Smooth muscle cell (in vitro differentiated cells): ENCODE measurements around the gene ZNF324. TPM values are rescaled to one million over a fixed set of nuclear protein-coding genes. Genes with fewer than 3 reads are reported as not detected.

Experiments used
- DNase-seq: peaks from one replicate; lab custom pipeline; 2025; ENCODE audit not compliant: unreplicated experiment; lab: John Stamatoyannopoulos, UW
- H2AFZ ChIP-seq: fragments of 200-600 bp; sonication (generic); 2 replicates; pipeline ENCODE4 v1.6.0; 2016; ENCODE audit warnings: antibody characterized with exemption, low read depth, mild to moderate bottlenecking
- H3F3A ChIP-seq: fragments of 200-600 bp; sonication (generic); 2 replicates; pipeline ENCODE4 v1.6.0; 2017; ENCODE audit warnings: antibody characterized with exemption, low read depth
- H3K27ac ChIP-seq: fragments of 200-600 bp; sonication (generic); 2 replicates; pipeline ENCODE4 v1.5.1; 2016; ENCODE audit warnings: low read depth, mild to moderate bottlenecking
- H3K27me3 ChIP-seq: fragments of 200-600 bp; sonication (generic); 2 replicates; pipeline ENCODE4 v1.6.1; 2016; ENCODE audit warnings: low read depth, mild to moderate bottlenecking
- H3K36me3 ChIP-seq: fragments of 200-600 bp; sonication (generic); 2 replicates; pipeline ENCODE4 v1.5.1; 2016; ENCODE audit warnings: low read depth
- H3K4me1 ChIP-seq: fragments of 200-600 bp; sonication (generic); 2 replicates; pipeline ENCODE4 v1.5.1; 2016; ENCODE audit warnings: low read depth
- H3K4me2 ChIP-seq: fragments of 200-600 bp; sonication (generic); 2 replicates; pipeline ENCODE4 v1.6.0; 2016; ENCODE audit warnings: mild to moderate bottlenecking
- H3K4me3 ChIP-seq: fragments of 200-600 bp; sonication (generic); 2 replicates; pipeline ENCODE4 v1.5.1; 2016; ENCODE audit warnings: mild to moderate bottlenecking
- H3K79me2 ChIP-seq: fragments of 200-600 bp; sonication (generic); 2 replicates; pipeline ENCODE4 v1.6.0; 2016; ENCODE audit warnings: low read depth, mild to moderate bottlenecking
- H3K9ac ChIP-seq: fragments of 200-600 bp; sonication (generic); 2 replicates; pipeline ENCODE4 v1.6.0; 2016; ENCODE audit warnings: low read depth
- H3K9me3 ChIP-seq: fragments of 200-600 bp; sonication (generic); replicated peaks from 2 replicates; pipeline ENCODE4 v1.5.1; 2016; ENCODE audit warnings: low read depth
- H4K20me1 ChIP-seq: fragments of 200-600 bp; sonication (generic); 2 replicates; pipeline ENCODE4 v1.6.0; 2016; ENCODE audit warnings: low read depth
- WGBS: methylation state at CpG from one replicate; pipeline ENCODE4 v1.1.7; 2016; ENCODE audit warnings: low lambda C conversion rate; 5-methylcytosine and 5-hydroxymethylcytosine counted together
- polyA plus RNA-seq: library from polyadenylated mRNA; unstranded; fragments of >200 nt; fragmentation: Nextera tagmentation; extraction: Ambion mirVana; gene quantifications from 2 replicates; pipeline ENCODE4 v1.2.1, GENCODE V29; 2016
- total RNA-seq: library from RNA; depleted of rRNA; stranded (reverse); fragments of >200 nt; gene quantifications from 2 replicates; pipeline ENCODE4 v1.2.3, GENCODE V29; 2014
- TF ChIP-seq, protein P1 (sequence below): fragments of 200-600 bp; sonication (generic); IDR thresholded peaks from 2 replicates; pipeline ENCODE4 v1.5.1; 2017; ENCODE audit warnings: borderline replicate concordance, mild to moderate bottlenecking, antibody characterized with exemption; ENCODE audit not compliant: insufficient read depth, poor library complexity, severe bottlenecking

The ZNF324 gene
- total and polyA plus RNA-seq, 2 experiments from 2014 or later = 8.8 to 10.2 TPM

DNA sequence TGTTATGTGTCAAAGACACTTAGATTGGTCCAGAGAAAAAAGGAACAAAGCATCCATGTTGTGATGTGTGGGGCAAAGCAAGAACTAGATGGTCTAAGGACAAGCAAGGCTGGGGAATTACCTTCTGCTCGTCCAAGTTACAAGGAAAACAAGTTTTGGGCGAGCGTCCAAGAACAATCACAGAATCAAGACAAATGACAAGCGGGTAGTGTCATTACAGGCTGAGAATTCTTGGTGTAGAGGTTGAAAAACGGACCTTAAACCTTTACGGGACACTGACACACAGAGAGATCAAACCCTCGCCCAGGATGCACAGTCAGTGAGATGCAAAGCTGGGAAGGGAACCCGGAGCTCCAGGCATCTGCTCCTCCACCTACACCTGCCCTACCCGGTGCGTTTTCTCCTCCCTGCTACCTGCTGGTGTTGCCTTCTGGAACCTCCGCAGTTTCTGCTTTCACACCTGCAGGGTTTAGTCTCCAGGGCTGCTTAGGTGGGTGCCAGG lies 16.0 kb upstream of the ZNF324 start:
- no peak for DNase-seq

DNA sequence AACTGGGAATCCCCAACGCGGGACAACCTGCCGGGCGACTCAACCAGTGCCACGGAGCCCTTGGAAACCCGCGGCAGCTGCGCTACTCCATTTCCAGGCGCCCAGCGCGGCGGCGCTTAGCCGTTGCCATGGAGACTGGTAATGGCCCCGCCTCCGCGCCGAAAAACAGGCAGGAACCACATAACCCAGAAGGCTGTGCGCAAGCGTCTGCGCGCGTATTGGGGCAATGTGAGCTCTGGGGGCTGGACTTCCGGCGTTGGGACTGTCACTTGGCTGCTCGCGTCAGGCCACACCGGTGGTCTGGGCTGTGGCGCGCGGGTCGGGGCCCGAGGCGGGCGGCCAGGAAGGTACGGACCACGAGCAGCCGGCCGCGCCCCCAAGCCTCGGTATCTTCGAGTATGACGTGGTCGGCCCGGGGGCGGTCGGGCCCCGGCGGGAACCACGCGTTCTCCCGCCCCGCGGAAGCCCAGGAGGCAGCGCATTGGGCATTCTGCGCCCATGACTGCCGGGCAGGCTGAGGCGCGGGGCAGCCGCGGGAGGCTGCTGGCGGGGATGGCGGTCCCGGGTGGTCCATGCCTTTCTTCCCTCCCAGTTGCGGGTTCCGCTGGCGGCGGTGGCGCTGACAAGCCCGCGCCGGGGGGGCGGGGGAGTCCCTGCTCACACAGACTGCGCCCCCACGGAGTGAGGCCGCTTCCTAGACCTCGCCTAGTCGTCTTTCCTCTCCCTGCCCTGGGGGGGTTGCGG lies 15.3 kb upstream of the ZNF324 start, which contains the start of gene ZNF324B:
ZNF324B (plus strand) TSS at position 265 of the 744 bp plus-strand sequence. CDS start 2,080 bp downstream, outside the sequence.
- no peaks in the 10 kb centered on the region for H3K36me3 ChIP-seq
- H3K9me3 ChIP-seq = no peaks in the 10 kb centered on the region
- DNase-seq = peak; percentile 86
- no peaks in the 10 kb centered on the region for H3F3A ChIP-seq
- no peaks in the 10 kb centered on the region for H3K27me3 ChIP-seq
- peak within 1 kb of the TSS; percentile 96 for H3K4me2 ChIP-seq
- H3K79me2 ChIP-seq = no peaks in the 10 kb centered on the region
- H3K27ac ChIP-seq = peak within 1 kb of the TSS; percentile 20
- peaks cover 4% of the 10 kb centered on the region for H3K4me1 ChIP-seq
- H2AFZ ChIP-seq = peak within 1 kb of the TSS; percentile 93
- TF ChIP-seq, protein P1, sequence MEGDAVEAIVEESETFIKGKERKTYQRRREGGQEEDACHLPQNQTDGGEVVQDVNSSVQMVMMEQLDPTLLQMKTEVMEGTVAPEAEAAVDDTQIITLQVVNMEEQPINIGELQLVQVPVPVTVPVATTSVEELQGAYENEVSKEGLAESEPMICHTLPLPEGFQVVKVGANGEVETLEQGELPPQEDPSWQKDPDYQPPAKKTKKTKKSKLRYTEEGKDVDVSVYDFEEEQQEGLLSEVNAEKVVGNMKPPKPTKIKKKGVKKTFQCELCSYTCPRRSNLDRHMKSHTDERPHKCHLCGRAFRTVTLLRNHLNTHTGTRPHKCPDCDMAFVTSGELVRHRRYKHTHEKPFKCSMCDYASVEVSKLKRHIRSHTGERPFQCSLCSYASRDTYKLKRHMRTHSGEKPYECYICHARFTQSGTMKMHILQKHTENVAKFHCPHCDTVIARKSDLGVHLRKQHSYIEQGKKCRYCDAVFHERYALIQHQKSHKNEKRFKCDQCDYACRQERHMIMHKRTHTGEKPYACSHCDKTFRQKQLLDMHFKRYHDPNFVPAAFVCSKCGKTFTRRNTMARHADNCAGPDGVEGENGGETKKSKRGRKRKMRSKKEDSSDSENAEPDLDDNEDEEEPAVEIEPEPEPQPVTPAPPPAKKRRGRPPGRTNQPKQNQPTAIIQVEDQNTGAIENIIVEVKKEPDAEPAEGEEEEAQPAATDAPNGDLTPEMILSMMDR = no peak
- 1% methylated on average over 51 of the region's 79 CpGs for WGBS
- peak within 1 kb of the TSS; percentile 65 for H3K9ac ChIP-seq
- peak within 1 kb of the TSS; percentile 66 for H3K4me3 ChIP-seq
- H4K20me1 ChIP-seq = no peaks in the 10 kb centered on the region

More for the DNA sequence above, 16.0 kb upstream of the ZNF324 start:
- Histone ChIP-seq H3K27me3 (no peaks in the 10 kb centered on the region), H3K4me1 (peaks cover 4% of the 10 kb centered on the region), H3K79me2 (no peaks in the 10 kb centered on the region), H4K20me1 (no peaks in the 10 kb centered on the region), H3K4me2 (peak overlapping the region; percentile 96), H3K27ac (no peak overlapping the region), H3F3A (no peaks in the 10 kb centered on the region), H3K9me3 (no peaks in the 10 kb centered on the region), H3K36me3 (no peaks in the 10 kb centered on the region), H3K9ac (peak overlapping the region; percentile 65), H2AFZ (peak overlapping the region; percentile 93), H3K4me3 (peak overlapping the region; percentile 66)
- TF ChIP-seq, protein P1 = no peak
- 26% methylated on average over 11 of the region's 11 CpGs for WGBS

DNA sequence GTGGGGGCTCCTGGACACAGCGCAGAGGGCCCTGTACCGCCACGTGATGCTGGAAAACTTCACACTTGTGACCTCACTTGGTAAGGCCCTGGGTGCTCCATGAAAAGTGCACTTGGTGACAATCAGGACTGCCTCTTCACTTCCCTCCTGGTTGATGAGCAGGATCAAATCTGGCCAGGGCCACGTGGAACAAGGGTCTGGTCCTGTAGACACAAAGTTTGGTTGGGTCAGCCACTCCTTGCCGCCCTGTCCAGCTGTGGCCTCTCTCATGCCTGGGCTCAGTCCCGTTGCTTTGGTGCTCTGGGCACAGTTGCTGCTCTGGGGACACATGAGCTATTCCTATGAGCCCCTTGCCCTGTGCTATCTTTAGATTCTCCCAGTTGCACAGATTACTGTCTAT lies 13.1 kb upstream of the ZNF324 start:
- H3K27ac ChIP-seq = no peak overlapping the region
- no peak overlapping the region for H3K4me2 ChIP-seq
- H3K4me3 ChIP-seq = no peak overlapping the region
- TF ChIP-seq, protein P1 = no peak
- H3K9ac ChIP-seq = no peak overlapping the region
- H3K79me2 ChIP-seq = no peaks in the 10 kb centered on the region
- no peaks in the 10 kb centered on the region for H3K36me3 ChIP-seq
- no peaks in the 10 kb centered on the region for H3K9me3 ChIP-seq
- H4K20me1 ChIP-seq = no peaks in the 10 kb centered on the region
- no peaks in the 10 kb centered on the region for H3K27me3 ChIP-seq
- 98% methylated on average over 6 of the region's 6 CpGs for WGBS
- H3K4me1 ChIP-seq = peaks cover 4% of the 10 kb centered on the region
- H2AFZ ChIP-seq = no peak overlapping the region
- no peak for DNase-seq
- H3F3A ChIP-seq = no peaks in the 10 kb centered on the region
